HepG2 (cell line): ENCODE results near the gene SEMA3B. TPM values are rescaled to one million over a fixed set of nuclear protein-coding genes. Genes with fewer than 3 reads are reported as not detected.

Experiments
- ATAC-seq: fragments of 200-7000 bp; cut with Tn5 transposase; 3 replicates; pipeline ENCODE4 v1.9.1; 2020; ENCODE audit warnings: mild to moderate bottlenecking, moderate library complexity
- BruUV-seq: library from RNA; stranded (reverse); fragments of 400-500 nt; replicated peaks from 2 replicates; lab custom pipeline; 2021; lab: Mats Ljungman, UMichigan
- CTCF ChIA-PET: fragments of 300-600 bp; formaldehyde crosslinking; extraction: SDS; loops from one replicate; lab custom pipeline; 2021; ENCODE audit warnings: low total read pairs, inconsistent platforms, low intra/inter-chr PET ratio; lab: Yijun Ruan, JAX
- POLR2A ChIA-PET: fragments of 350-600 bp; sonication (Branson Sonifier 250); formaldehyde crosslinking; loops from one replicate; lab custom pipeline; 2020; ENCODE audit warnings: antibody characterized with exemption, inconsistent platforms; lab: Yijun Ruan, JAX
- DNase-seq: peaks from one replicate; pipeline ENCODE4 v3.0.0-alpha.2; 2015; ENCODE audit warnings: low spot score
- FAIRE-seq: peaks from 3 replicates; lab custom pipeline; 2011; peaks lifted over from hg19 to GRCh38; lab: Jason Lieb, UNC
- H2AFZ ChIP-seq: one replicate; pipeline ENCODE4 v1.6.1; 2011; ENCODE audit warnings: low read length, inconsistent platforms
- H3K27ac ChIP-seq: fragments of 300-600 bp; 3 replicates; pipeline ENCODE4 v1.8.0; 2011; ENCODE audit warnings: mixed run types, mild to moderate bottlenecking, mixed read lengths, low read length, inconsistent platforms; ENCODE audit not compliant: insufficient read depth; ENCODE audit errors: extremely low read length
- H3K27me3 ChIP-seq, 2 experiments: fragments of 200-600 bp in 1 of 2; 2 replicates in 1 of 2; 3 replicates in 1 of 2; pipeline versions ENCODE4 v1.6.0 to v1.8.0; 2011; ENCODE audit warnings: low read length in 2 of 2, mild to moderate bottlenecking in 2 of 2, moderate library complexity in 2 of 2, inconsistent platforms in 1 of 2; ENCODE audit not compliant: insufficient read depth in 2 of 2, control insufficient read depth in 1 of 2
- H3K36me3 ChIP-seq, 2 experiments: fragments of 200-600 bp in 1 of 2; replicated peaks in 1 of 2; 2 replicates in 1 of 2; 3 replicates in 1 of 2; pipeline versions ENCODE4 v1.5.1 to v1.8.0; 2011; ENCODE audit warnings: low read length in 2 of 2, inconsistent platforms in 1 of 2; ENCODE audit not compliant: insufficient read depth in 2 of 2, control insufficient read depth in 1 of 2
- H3K4me1 ChIP-seq: 2 replicates; pipeline ENCODE4 v1.5.1; 2012; ENCODE audit warnings: low read length, inconsistent platforms; ENCODE audit not compliant: insufficient read depth
- H3K4me2 ChIP-seq: 2 replicates; pipeline ENCODE4 v1.6.0; 2011; ENCODE audit warnings: low read depth, low read length, inconsistent platforms
- H3K4me3 ChIP-seq, 3 experiments: fragments of 200-600 bp in 1 of 3; sonication (generic), shearing (Covaris generic) in 1 of 3; replicated peaks in 1 of 3; 2 replicates each; pipeline ENCODE4 v1.5.1; 2011 to 2016; ENCODE audit warnings: low read length in 3 of 3, inconsistent platforms in 2 of 3, low read depth in 2 of 3, mild to moderate bottlenecking in 2 of 3, control low read depth in 1 of 3, mixed read lengths in 1 of 3; ENCODE audit not compliant: insufficient read depth in 1 of 3
- H3K79me2 ChIP-seq: one replicate; pipeline ENCODE4 v1.6.1; 2011; ENCODE audit warnings: low read length, inconsistent platforms; ENCODE audit not compliant: insufficient read depth
- H3K9ac ChIP-seq: 2 replicates; pipeline ENCODE4 v1.6.0; 2011; ENCODE audit warnings: mild to moderate bottlenecking, low read depth, low read length, inconsistent platforms; ENCODE audit not compliant: insufficient read depth
- H3K9me3 ChIP-seq: 2 replicates; pipeline ENCODE4 v1.5.1; 2012; ENCODE audit warnings: mild to moderate bottlenecking, low read length
- H4K20me1 ChIP-seq: 2 replicates; pipeline ENCODE4 v1.6.0; 2011; ENCODE audit warnings: inconsistent platforms, mild to moderate bottlenecking, low read length, moderate library complexity; ENCODE audit not compliant: insufficient read depth
- BRF2 ChIP-seq: sonication (generic); formaldehyde crosslinking; IDR thresholded peaks from 2 replicates; pipeline ENCODE4 v1.8.1; 2022; ENCODE audit warnings: mild to moderate bottlenecking, missing genetic modification reagents
- CCDC6 ChIP-seq: sonication (generic); formaldehyde crosslinking; IDR thresholded peaks from 2 replicates; pipeline ENCODE4 v1.8.1; 2022; ENCODE audit warnings: mild to moderate bottlenecking, missing genetic modification reagents, moderate library complexity
- IRX3 ChIP-seq: sonication (generic); formaldehyde crosslinking; IDR thresholded peaks from 2 replicates; pipeline ENCODE4 v1.8.1; 2023; ENCODE audit warnings: mild to moderate bottlenecking, low read depth, missing genetic modification reagents, borderline replicate concordance
- PLSCR1 ChIP-seq: sonication (generic); formaldehyde crosslinking; IDR thresholded peaks from 2 replicates; pipeline ENCODE4 v1.5.0; 2020; ENCODE audit warnings: missing genetic modification reagents, mild to moderate bottlenecking, borderline replicate concordance
- PRDM15 ChIP-seq: sonication (generic); formaldehyde crosslinking; IDR thresholded peaks from 2 replicates; pipeline ENCODE4 v1.4.0; 2020; ENCODE audit warnings: missing genetic modification reagents
- SMC3 ChIP-seq: IDR thresholded peaks from 2 replicates; pipeline ENCODE4 v1.6.1; 2011; ENCODE audit warnings: low read length, improper control_type of control experiment
- SOX5 ChIP-seq: IDR thresholded peaks from 2 replicates; pipeline ENCODE4 v1.6.1; 2016; ENCODE audit warnings: borderline replicate concordance
- THAP9 ChIP-seq: sonication (generic); formaldehyde crosslinking; IDR thresholded peaks from 2 replicates; pipeline ENCODE4; 2020; ENCODE audit warnings: missing genetic modification reagents, mild to moderate bottlenecking, borderline replicate concordance
- ZNF441 ChIP-seq: sonication (generic); formaldehyde crosslinking; IDR thresholded peaks from 2 replicates; pipeline ENCODE4 v1.7.0; 2021; ENCODE audit warnings: missing genetic modification reagents, borderline replicate concordance
- ZNF552 ChIP-seq: sonication (generic); formaldehyde crosslinking; IDR thresholded peaks from 2 replicates; pipeline ENCODE4 v1.9.0; 2022; ENCODE audit warnings: missing genetic modification reagents, mild to moderate bottlenecking, borderline replicate concordance
- ZNF558 ChIP-seq: sonication (generic); formaldehyde crosslinking; IDR thresholded peaks from 2 replicates; pipeline ENCODE4 v1.9.0; 2022; ENCODE audit warnings: mild to moderate bottlenecking, missing genetic modification reagents, borderline replicate concordance
- WGBS: methylation state at CpG from one replicate; pipeline ENCODE4 v1.1.6; 2017; ENCODE audit warnings: low lambda C conversion rate; 5-methylcytosine and 5-hydroxymethylcytosine counted together
- in situ Hi-C: cut with HindIII; loops from 2 replicates; pipeline ENCODE4 v1.10.0; 2017; ENCODE audit warnings: low pct_unique_long_range_greater_than_20kb; ENCODE audit not compliant: extremely low pct_ligation_motif_present
- intact Hi-C: fragments of 100-400 bp; cut with micrococcal nuclease; formaldehyde crosslinking; loops from one replicate; pipeline ENCODE4 v1.10.0; 2022; ENCODE audit not compliant: unreplicated experiment
- polyA plus RNA-seq, 8 experiments: library from polyadenylated mRNA; depleted of rRNA in 3 of 8; stranded (reverse) in 7 of 8; unstranded in 1 of 8; fragments of >200 nt; fragmentation: Illumina TruSeq in 4 of 8; extraction: Trizol in 4 of 8; gene quantifications; 2 replicates each; pipeline versions ENCODE4 v1.2.1 to v1.2.3, GENCODE V29; 2011 to 2016; ENCODE audit warnings: low read depth in 4 of 8, missing spikeins in 1 of 8, mixed read lengths in 1 of 8; ENCODE audit not compliant: insufficient read depth in 1 of 8
- total RNA-seq, 5 experiments: library from RNA; depleted of rRNA; stranded (reverse); fragments of >200 nt; fragmentation: Illumina TruSeq; extraction: Trizol; gene quantifications; 2 replicates each; pipeline ENCODE4 v1.2.3, GENCODE V29; 2016; ENCODE audit warnings: low read depth in 1 of 5

Gene SEMA3B
- total and polyA plus RNA-seq, 2 of the 13 experiments (the other 11 are each of a cell fraction or from before 2014, with no cell fraction given), result 93.2 to 158 TPM

GRCh38 chr3:50231581-50231980 lies 37.4 kb upstream of the SEMA3B start:
- no peaks in the 10 kb centered on the region; a peak in 1 of 5 replicates for H3K36me3 ChIP-seq
- TF ChIP-seq BRF2 (CRISPR knock-in tag) (no peak), PLSCR1 (CRISPR knock-in tag) (no peak), THAP9 (no peak), IRX3 (CRISPR knock-in tag) (no peak), SOX5 (no peak), SMC3 (no peak), ZNF558 (CRISPR knock-in tag) (no peak), CCDC6 (CRISPR knock-in tag) (no peak), ZNF441 (CRISPR knock-in tag) (no peak), PRDM15 (no peak), ZNF552 (CRISPR knock-in tag) (no peak)
- ChIA-PET POLR2A (interaction anchor here (1.2 kb wide), 1 partner anchor 40 kb away, joined by 4 read pairs; no protein-coding TSS in a partner anchor), CTCF (no interaction called here)
- no peak overlapping the region for H2AFZ ChIP-seq
- H3K9me3 ChIP-seq, result no peaks in the 10 kb centered on the region
- no TSS peak for BruUV-seq
- no peak overlapping the region for H3K4me3 ChIP-seq
- no peaks in the 10 kb centered on the region for H4K20me1 ChIP-seq
- no peak overlapping the region for H3K9ac ChIP-seq
- H3K79me2 ChIP-seq, result peaks cover 4% of the 10 kb centered on the region
- ATAC-seq (no peak), DNase-seq (no peak), FAIRE-seq (no peak)
- intact Hi-C loops (no loop called here), in situ Hi-C loops (no loop called here)
- peaks cover 70% of the 10 kb centered on the region for H3K4me1 ChIP-seq
- no peak overlapping the region for H3K4me2 ChIP-seq
- 40% methylated on average over 5 of the region's 5 CpGs for WGBS
- no peaks in the 10 kb centered on the region; a peak in 1 of 5 replicates for H3K27me3 ChIP-seq
- H3K27ac ChIP-seq, result no peak overlapping the region
